Measurements from ENCODE around the gene ZNF609. TPM values are rescaled to one million over a fixed set of nuclear protein-coding genes. Genes with fewer than 3 reads are reported as not detected.

Gene ZNF609
- total and polyA plus RNA-seq, 4 donors: 4.6 to 18.1 (median 8.0) TPM

- TF ChIP-seq CTCF (IDR thresholded peaks at IDR 0.05; ENCODE audit: low read depth, low read length, missing input control) (no peak), RXRA (IDR thresholded peaks at IDR 0.05) (no peak), SP1 (IDR thresholded peaks at IDR 0.05) (no peak)
Observed at GRCh38 chr15:64640146-64640871, 179.9 kb downstream of the ZNF609 start (continued).

DNA sequence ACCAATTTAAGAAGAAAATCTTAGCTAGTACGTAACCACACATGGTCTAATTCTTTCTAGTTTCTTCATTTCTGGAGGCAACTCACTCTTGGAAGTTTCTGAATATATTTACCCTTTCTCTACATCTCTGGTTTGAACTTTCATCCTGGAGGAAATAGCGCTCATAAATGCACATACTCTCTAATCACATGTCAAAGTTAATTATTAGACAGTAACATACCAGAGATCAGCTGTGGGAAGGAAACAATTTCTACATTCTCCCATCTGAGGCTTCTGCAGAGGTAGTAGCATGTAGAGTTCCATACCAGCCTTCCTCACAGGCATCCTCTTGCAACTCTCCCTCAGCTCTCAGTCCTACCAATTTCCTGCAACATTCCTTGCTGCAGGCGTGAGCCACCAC, 182.5 kb downstream of the ZNF609 start:
- TF ChIP-seq CTCF (IDR thresholded peaks at IDR 0.05; ENCODE audit: low read depth, low read length, missing input control): no peak
- no peak for TF ChIP-seq YY1 (IDR thresholded peaks at IDR 0.05)
- TF ChIP-seq RAD21 (IDR thresholded peaks at IDR 0.05): peak in 1 of 2 donors; percentile 36
- TF ChIP-seq, protein P1, sequence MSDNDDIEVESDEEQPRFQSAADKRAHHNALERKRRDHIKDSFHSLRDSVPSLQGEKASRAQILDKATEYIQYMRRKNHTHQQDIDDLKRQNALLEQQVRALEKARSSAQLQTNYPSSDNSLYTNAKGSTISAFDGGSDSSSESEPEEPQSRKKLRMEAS (IDR thresholded peaks at IDR 0.05): no peak
- TF ChIP-seq TAF1 (conservative IDR thresholded peaks at IDR 0.05): no peak
- TF ChIP-seq HNF4A (conservative IDR thresholded peaks at IDR 0.05): peak; percentile 33 to 69
- TF ChIP-seq FOXA1 (IDR thresholded peaks at IDR 0.05): no peak
- TF ChIP-seq RXRA (IDR thresholded peaks at IDR 0.05): peak in 1 of 2 donors; percentile 41
- TF ChIP-seq, protein P2, sequence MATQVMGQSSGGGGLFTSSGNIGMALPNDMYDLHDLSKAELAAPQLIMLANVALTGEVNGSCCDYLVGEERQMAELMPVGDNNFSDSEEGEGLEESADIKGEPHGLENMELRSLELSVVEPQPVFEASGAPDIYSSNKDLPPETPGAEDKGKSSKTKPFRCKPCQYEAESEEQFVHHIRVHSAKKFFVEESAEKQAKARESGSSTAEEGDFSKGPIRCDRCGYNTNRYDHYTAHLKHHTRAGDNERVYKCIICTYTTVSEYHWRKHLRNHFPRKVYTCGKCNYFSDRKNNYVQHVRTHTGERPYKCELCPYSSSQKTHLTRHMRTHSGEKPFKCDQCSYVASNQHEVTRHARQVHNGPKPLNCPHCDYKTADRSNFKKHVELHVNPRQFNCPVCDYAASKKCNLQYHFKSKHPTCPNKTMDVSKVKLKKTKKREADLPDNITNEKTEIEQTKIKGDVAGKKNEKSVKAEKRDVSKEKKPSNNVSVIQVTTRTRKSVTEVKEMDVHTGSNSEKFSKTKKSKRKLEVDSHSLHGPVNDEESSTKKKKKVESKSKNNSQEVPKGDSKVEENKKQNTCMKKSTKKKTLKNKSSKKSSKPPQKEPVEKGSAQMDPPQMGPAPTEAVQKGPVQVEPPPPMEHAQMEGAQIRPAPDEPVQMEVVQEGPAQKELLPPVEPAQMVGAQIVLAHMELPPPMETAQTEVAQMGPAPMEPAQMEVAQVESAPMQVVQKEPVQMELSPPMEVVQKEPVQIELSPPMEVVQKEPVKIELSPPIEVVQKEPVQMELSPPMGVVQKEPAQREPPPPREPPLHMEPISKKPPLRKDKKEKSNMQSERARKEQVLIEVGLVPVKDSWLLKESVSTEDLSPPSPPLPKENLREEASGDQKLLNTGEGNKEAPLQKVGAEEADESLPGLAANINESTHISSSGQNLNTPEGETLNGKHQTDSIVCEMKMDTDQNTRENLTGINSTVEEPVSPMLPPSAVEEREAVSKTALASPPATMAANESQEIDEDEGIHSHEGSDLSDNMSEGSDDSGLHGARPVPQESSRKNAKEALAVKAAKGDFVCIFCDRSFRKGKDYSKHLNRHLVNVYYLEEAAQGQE (IDR thresholded peaks at IDR 0.05): no peak
- peak; percentile 37 for TF ChIP-seq SP1 (IDR thresholded peaks at IDR 0.05)
- TF ChIP-seq, protein P3, sequence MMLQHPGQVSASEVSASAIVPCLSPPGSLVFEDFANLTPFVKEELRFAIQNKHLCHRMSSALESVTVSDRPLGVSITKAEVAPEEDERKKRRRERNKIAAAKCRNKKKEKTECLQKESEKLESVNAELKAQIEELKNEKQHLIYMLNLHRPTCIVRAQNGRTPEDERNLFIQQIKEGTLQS (IDR thresholded peaks at IDR 0.05): no peak
- TF ChIP-seq NR2F2 (IDR thresholded peaks at IDR 0.05): no peak
- peak in 1 of 2 donors; percentile 4 for TF ChIP-seq JUND (IDR thresholded peaks at IDR 0.05)
- TF ChIP-seq HNF4G (IDR thresholded peaks at IDR 0.05): no peak
- no peak for TF ChIP-seq EGR1 (IDR thresholded peaks at IDR 0.05; ENCODE audit: low read depth in 2 of 2)
- TF ChIP-seq ZBTB33 (IDR thresholded peaks at IDR 0.05): no peak
- no peak overlapping the region for H3K9ac ChIP-seq (ENCODE audit: low read depth in 1 of 2, low read length in 2 of 2)
- H3K4me3 ChIP-seq (ENCODE audit: low read depth in 1 of 3, low read length in 3 of 3): no peak overlapping the region
- 44% methylated on average over 3 of the region's 3 CpGs for WGBS
- DNase-seq (ENCODE audit: low spot score): no peak
- no peaks in the 10 kb centered on the region for H3K9me3 ChIP-seq (ENCODE audit: control insufficient read depth in 4 of 4, low read length in 3 of 4)
- no peaks in the 10 kb centered on the region for H3K27me3 ChIP-seq (ENCODE audit: control insufficient read depth in 4 of 4, insufficient read depth in 4 of 4, low read length in 3 of 4)
- peaks cover 0 to 2% (median 0%) of the 10 kb centered on the region in 4 donors for H3K36me3 ChIP-seq (ENCODE audit: control insufficient read depth in 4 of 4, insufficient read depth in 3 of 4, low read depth in 1 of 4, low read length in 3 of 4)
- H3K4me1 ChIP-seq (ENCODE audit: control insufficient read depth in 4 of 4, insufficient read depth in 4 of 4, low read length in 3 of 4): peaks cover 2 to 36% (median 22%) of the 10 kb centered on the region in 4 donors
- H3K27ac ChIP-seq (ENCODE audit: low read depth in 1 of 2, low read length in 2 of 2): no peak overlapping the region

Data from liver (tissue), 9 donors.